ENCODE results near the gene CARD16. TPM values are rescaled to one million over a fixed set of nuclear protein-coding genes. Genes with fewer than 3 reads are reported as not detected.

The CARD16 gene
- polyA plus RNA-seq, 2 of the 4 experiments (the other 2 are of a cell fraction) = not detected

- FAIRE-seq (no peak), ATAC-seq (no peak), DNase-seq (ENCODE audit: low read depth in 1 of 2, low spot score in 1 of 2) (no peak)
- CTCF ChIA-PET = no interaction called here
- POLR2A ChIA-PET = no interaction called here
- WGBS (ENCODE audit: missing lambda C conversion rate) = 0% methylated on average over 1 of the region's 1 CpG
- TF ChIP-seq FOXS1 (CRISPR knock-in tag; IDR thresholded peaks at IDR 0.05) = no peak
- no peak for TF ChIP-seq REST (IDR thresholded peaks at IDR 0.05)
- TF ChIP-seq PHF8 (IDR thresholded peaks at IDR 0.05; ENCODE audit: borderline replicate concordance, low read depth) = no peak
- TF ChIP-seq NFE2L2 (conservative IDR thresholded peaks at IDR 0.05; ENCODE audit: low read length) = no peak
- TF ChIP-seq, protein P1, sequence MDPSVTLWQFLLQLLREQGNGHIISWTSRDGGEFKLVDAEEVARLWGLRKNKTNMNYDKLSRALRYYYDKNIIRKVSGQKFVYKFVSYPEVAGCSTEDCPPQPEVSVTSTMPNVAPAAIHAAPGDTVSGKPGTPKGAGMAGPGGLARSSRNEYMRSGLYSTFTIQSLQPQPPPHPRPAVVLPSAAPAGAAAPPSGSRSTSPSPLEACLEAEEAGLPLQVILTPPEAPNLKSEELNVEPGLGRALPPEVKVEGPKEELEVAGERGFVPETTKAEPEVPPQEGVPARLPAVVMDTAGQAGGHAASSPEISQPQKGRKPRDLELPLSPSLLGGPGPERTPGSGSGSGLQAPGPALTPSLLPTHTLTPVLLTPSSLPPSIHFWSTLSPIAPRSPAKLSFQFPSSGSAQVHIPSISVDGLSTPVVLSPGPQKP (IDR thresholded peaks at IDR 0.05; ENCODE audit: low read depth, low read length) = no peak
- no peak for TF ChIP-seq CEBPB (IDR thresholded peaks at IDR 0.05)
- Histone ChIP-seq H3K9me3 (no peaks in the 10 kb centered on the region; the same call in 2 of the 3 replicates), H3K4me2 (no peak overlapping the region), H3K27ac (no peak overlapping the region), H3K4me3 (no peak overlapping the region), H3K4me1 (no peaks in the 10 kb centered on the region)
Observed at GRCh38 chr11:105033781-105034180, 11.4 kb downstream of the CARD16 start.

- Histone ChIP-seq H3K4me3 (no peak overlapping the region), H3K4me2 (no peak overlapping the region), H3K27ac (no peak overlapping the region), H3K9me3 (no peaks in the 10 kb centered on the region; the same call in 2 of the 3 replicates), H3K4me1 (no peaks in the 10 kb centered on the region)
- ChIA-PET CTCF (no interaction called here), POLR2A (no interaction called here)
- FAIRE-seq = no peak
- DNase-seq (ENCODE audit: low read depth in 1 of 2, low spot score in 1 of 2) = no peak
- 50% methylated on average over 3 of the region's 3 CpGs for WGBS (ENCODE audit: missing lambda C conversion rate)
- TF ChIP-seq, protein P2, sequence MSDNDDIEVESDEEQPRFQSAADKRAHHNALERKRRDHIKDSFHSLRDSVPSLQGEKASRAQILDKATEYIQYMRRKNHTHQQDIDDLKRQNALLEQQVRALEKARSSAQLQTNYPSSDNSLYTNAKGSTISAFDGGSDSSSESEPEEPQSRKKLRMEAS (IDR thresholded peaks at IDR 0.05) = no peak
- TF ChIP-seq FOXS1 (CRISPR knock-in tag; IDR thresholded peaks at IDR 0.05) (no peak), HOXB13 (CRISPR knock-in tag; IDR thresholded peaks at IDR 0.05; ENCODE audit: low read depth) (no peak), TFCP2L1 (CRISPR knock-in tag; IDR thresholded peaks at IDR 0.05) (no peak), NFE2L2 (conservative IDR thresholded peaks at IDR 0.05; ENCODE audit: low read length) (no peak), HEYL (CRISPR knock-in tag; IDR thresholded peaks at IDR 0.05) (no peak), RFX5 (IDR thresholded peaks at IDR 0.05) (no peak)
- TF ChIP-seq, protein P3, sequence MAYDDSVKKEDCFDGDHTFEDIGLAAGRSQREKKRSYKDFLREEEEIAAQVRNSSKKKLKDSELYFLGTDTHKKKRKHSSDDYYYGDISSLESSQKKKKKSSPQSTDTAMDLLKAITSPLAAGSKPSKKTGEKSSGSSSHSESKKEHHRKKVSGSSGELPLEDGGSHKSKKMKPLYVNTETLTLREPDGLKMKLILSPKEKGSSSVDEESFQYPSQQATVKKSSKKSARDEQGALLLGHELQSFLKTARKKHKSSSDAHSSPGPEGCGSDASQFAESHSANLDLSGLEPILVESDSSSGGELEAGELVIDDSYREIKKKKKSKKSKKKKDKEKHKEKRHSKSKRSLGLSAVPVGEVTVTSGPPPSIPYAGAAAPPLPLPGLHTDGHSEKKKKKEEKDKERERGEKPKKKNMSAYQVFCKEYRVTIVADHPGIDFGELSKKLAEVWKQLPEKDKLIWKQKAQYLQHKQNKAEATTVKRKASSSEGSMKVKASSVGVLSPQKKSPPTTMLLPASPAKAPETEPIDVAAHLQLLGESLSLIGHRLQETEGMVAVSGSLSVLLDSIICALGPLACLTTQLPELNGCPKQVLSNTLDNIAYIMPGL (CRISPR knock-in tag; IDR thresholded peaks at IDR 0.05; ENCODE audit: borderline replicate concordance) = no peak
- ATAC-seq = no peak
Observed at GRCh38 chr11:105033343-105033742, 11.8 kb downstream of the CARD16 start.

DNA sequence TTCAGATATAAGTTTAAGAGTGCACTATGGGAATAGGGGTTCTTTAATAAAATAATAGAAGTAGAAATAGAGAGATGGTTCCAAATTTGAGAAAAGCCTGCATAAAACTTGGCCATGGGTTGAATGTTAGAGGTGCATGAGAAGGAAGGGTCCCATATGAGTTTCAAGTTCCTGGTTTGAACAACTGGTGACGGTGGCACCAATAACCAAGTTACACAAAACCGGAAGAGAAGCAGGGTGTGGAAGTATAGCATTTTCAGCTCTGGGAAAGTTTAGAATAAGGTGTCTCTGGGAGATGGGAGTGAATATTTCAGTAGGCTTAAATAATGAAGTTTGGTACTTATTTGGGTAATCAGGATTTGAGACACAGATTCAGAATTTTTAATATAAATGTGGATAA, 12.6 kb downstream of the CARD16 start:
- Histone ChIP-seq H3K4me1 (no peaks in the 10 kb centered on the region), H3K9me3 (no peaks in the 10 kb centered on the region; the same call in 2 of the 3 replicates), H3K27ac (no peak overlapping the region), H3K4me3 (no peak overlapping the region), H3K4me2 (no peak overlapping the region)
- no peak for DNase-seq (ENCODE audit: low read depth in 1 of 2, low spot score in 1 of 2)
- POLR2A ChIA-PET = no interaction called here
- no peak for FAIRE-seq
- CTCF ChIA-PET = no interaction called here
- ATAC-seq = no peak
- WGBS (ENCODE audit: missing lambda C conversion rate) = 82% methylated on average over 2 of the region's 2 CpGs
- TF ChIP-seq, protein P4, sequence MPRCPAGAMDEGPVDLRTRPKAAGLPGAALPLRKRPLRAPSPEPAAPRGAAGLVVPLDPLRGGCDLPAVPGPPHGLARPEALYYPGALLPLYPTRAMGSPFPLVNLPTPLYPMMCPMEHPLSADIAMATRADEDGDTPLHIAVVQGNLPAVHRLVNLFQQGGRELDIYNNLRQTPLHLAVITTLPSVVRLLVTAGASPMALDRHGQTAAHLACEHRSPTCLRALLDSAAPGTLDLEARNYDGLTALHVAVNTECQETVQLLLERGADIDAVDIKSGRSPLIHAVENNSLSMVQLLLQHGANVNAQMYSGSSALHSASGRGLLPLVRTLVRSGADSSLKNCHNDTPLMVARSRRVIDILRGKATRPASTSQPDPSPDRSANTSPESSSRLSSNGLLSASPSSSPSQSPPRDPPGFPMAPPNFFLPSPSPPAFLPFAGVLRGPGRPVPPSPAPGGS (IDR thresholded peaks at IDR 0.05) = no peak
- no peak for TF ChIP-seq ZC3H11A (IDR thresholded peaks at IDR 0.05)
- no peak for TF ChIP-seq PBX3 (IDR thresholded peaks at IDR 0.05)
- no peak for TF ChIP-seq EHMT2 (IDR thresholded peaks at IDR 0.05; ENCODE audit: low read depth)
- no peak for TF ChIP-seq MYC (IDR thresholded peaks at IDR 0.05; ENCODE audit: borderline replicate concordance, low read length)
- TF ChIP-seq HOXB5 (CRISPR knock-in tag; IDR thresholded peaks at IDR 0.05) = no peak
- TF ChIP-seq, protein P1 (IDR thresholded peaks at IDR 0.05; ENCODE audit: low read depth, low read length) = no peak
- no peak for TF ChIP-seq ESRRA (IDR thresholded peaks at IDR 0.05; ENCODE audit: borderline replicate concordance, low read length)
- TF ChIP-seq RNF2 (IDR thresholded peaks at IDR 0.05; ENCODE audit: borderline replicate concordance, low read depth) = no peak
- TF ChIP-seq ZFP36 (IDR thresholded peaks at IDR 0.05; ENCODE audit: borderline replicate concordance, partially characterized antibody) = no peak
- no peak for TF ChIP-seq RARB (CRISPR knock-in tag; IDR thresholded peaks at IDR 0.05)
- TF ChIP-seq KDM1A (IDR thresholded peaks at IDR 0.05; ENCODE audit: low read depth) = no peak
- no peak for TF ChIP-seq RFX5 (IDR thresholded peaks at IDR 0.05)

All from A549 (cell line).